B cell (primary cell): ENCODE results near the gene ZNF18. TPM values are rescaled to one million over a fixed set of nuclear protein-coding genes. Genes with fewer than 3 reads are reported as not detected.

Source experiments
- ATAC-seq: fragments of 200-7000 bp; cut with Tn5 transposase; one replicate; pipeline ENCODE4 v1.10.0; 2021; ENCODE audit warnings: low read depth, mild to moderate bottlenecking, moderate number of reproducible peaks, moderate library complexity
- CTCF ChIA-PET: fragments of 350-600 bp; sonication (Branson Sonifier 250); formaldehyde crosslinking; loops from one replicate; lab custom pipeline; 2021; ENCODE audit warnings: antibody characterized with exemption, inconsistent platforms; lab: Charles Lee
- POLR2A ChIA-PET: fragments of 350-600 bp; sonication (Branson Sonifier 250); formaldehyde crosslinking; loops from one replicate; lab custom pipeline; 2021; ENCODE audit warnings: antibody characterized with exemption; lab: Charles Lee
- DNase-seq: peaks from one replicate; pipeline ENCODE4 v3.0.0; 2013
- H2AFZ ChIP-seq: 2 replicates; pipeline ENCODE4 v1.6.1; 2012; ENCODE audit warnings: mild to moderate bottlenecking, low read depth, low read length; ENCODE audit not compliant: insufficient read depth, poor library complexity, severe bottlenecking
- H3K27ac ChIP-seq, 2 donors: 1 replicate in 1 of 2; 2 replicates in 1 of 2; pipeline ENCODE4 v1.5.1; 2012 to 2013; ENCODE audit warnings: low read length in 2 of 2, mild to moderate bottlenecking in 2 of 2, moderate library complexity in 1 of 2
- H3K27me3 ChIP-seq, 4 experiments: fragments of 200-600 bp in 1 of 4; sonication (generic) in 1 of 4; replicated peaks in 1 of 4; 1 replicate in 2 of 4; 2 replicates in 2 of 4; pipeline versions ENCODE4 v1.6.1 to v1.7.0; 2013 to 2016; ENCODE audit warnings: low read length in 3 of 4, mild to moderate bottlenecking in 2 of 4, mixed read lengths in 1 of 4, moderate library complexity in 1 of 4; ENCODE audit not compliant: insufficient read depth in 4 of 4, control insufficient read depth in 3 of 4; ENCODE audit errors: control extremely low read depth in 1 of 4
- H3K36me3 ChIP-seq, 2 experiments: replicated peaks in 1 of 2; 1 replicate in 1 of 2; 2 replicates in 1 of 2; pipeline versions ENCODE4 v1.6.1 to v1.7.1; 2013; ENCODE audit warnings: low read length in 1 of 2; ENCODE audit not compliant: insufficient read depth in 2 of 2, control insufficient read depth in 1 of 2; ENCODE audit errors: control extremely low read depth in 1 of 2, extremely low read depth in 1 of 2
- H3K4me1 ChIP-seq, 2 donors: fragments of 200-600 bp in 1 of 2; sonication (generic) in 1 of 2; 1 replicate in 1 of 2; 2 replicates in 1 of 2; pipeline versions ENCODE4 v1.5.1 to v1.6.1; 2013 to 2017; ENCODE audit warnings: low read length in 2 of 2; ENCODE audit not compliant: control insufficient read depth in 2 of 2, insufficient read depth in 2 of 2
- H3K4me2 ChIP-seq: replicated peaks from 2 replicates; pipeline ENCODE3; 2012; ENCODE audit warnings: mild to moderate bottlenecking, low read depth, low read length; ENCODE audit not compliant: poor library complexity, severe bottlenecking
- H3K4me3 ChIP-seq, 5 experiments: fragments of 200-600 bp in 1 of 5; sonication (generic) in 1 of 5; 1 replicate in 3 of 5; 2 replicates in 2 of 5; pipeline versions ENCODE4 v1.5.1 to v1.7.0; 2011 to 2016; ENCODE audit warnings: low read length in 4 of 5, mild to moderate bottlenecking in 4 of 5, low read depth in 2 of 5, control low read depth in 1 of 5, moderate library complexity in 1 of 5; ENCODE audit not compliant: insufficient read depth in 1 of 5; ENCODE audit errors: control extremely low read depth in 1 of 5, extremely low read depth in 1 of 5
- H3K79me2 ChIP-seq: fragments of 200-600 bp; sonication (generic); one replicate; pipeline ENCODE4 v1.6.0; 2016; ENCODE audit warnings: low read length; ENCODE audit not compliant: control insufficient read depth, insufficient read depth
- H3K9ac ChIP-seq: fragments of 200-600 bp; sonication (generic); 2 replicates; pipeline ENCODE4 v1.6.1; 2017; ENCODE audit warnings: mild to moderate bottlenecking, low read length, moderate library complexity
- H3K9me3 ChIP-seq, 3 donors: one replicate each; pipeline versions ENCODE4 v1.6.1 to v1.7.1; 2013; ENCODE audit warnings: low read length in 2 of 3; ENCODE audit not compliant: control insufficient read depth in 2 of 3, insufficient read depth in 1 of 3; ENCODE audit errors: control extremely low read depth in 1 of 3
- H4K20me1 ChIP-seq: 2 replicates; pipeline ENCODE4 v1.6.0; 2012; ENCODE audit warnings: mild to moderate bottlenecking, low read length; ENCODE audit not compliant: insufficient read depth, control insufficient read depth, poor library complexity, severe bottlenecking
- H3K27ac Mint-ChIP-seq: one replicate; pipeline ENCODE4 v1.8.0; 2021; ENCODE audit warnings: mixed read lengths
- H3K27me3 Mint-ChIP-seq: one replicate; pipeline ENCODE4 v1.8.0; 2021; ENCODE audit warnings: mixed read lengths
- H3K4me1 Mint-ChIP-seq: one replicate; pipeline ENCODE4 v1.8.0; 2021; ENCODE audit warnings: mixed read lengths
- H3K4me3 Mint-ChIP-seq: one replicate; pipeline ENCODE4 v1.8.0; 2021; ENCODE audit warnings: mixed read lengths
- H3K9me3 Mint-ChIP-seq: one replicate; pipeline ENCODE4 v1.8.0; 2022; ENCODE audit warnings: mixed read lengths; ENCODE audit not compliant: insufficient read depth
- EZH2 ChIP-seq: IDR thresholded peaks from 2 replicates; pipeline ENCODE4 v1.6.1; 2012; ENCODE audit warnings: borderline replicate concordance, low read depth, mild to moderate bottlenecking, moderate library complexity, low read length; ENCODE audit not compliant: insufficient read depth, poor library complexity, severe bottlenecking
- WGBS: methylation state at CpG from one replicate; pipeline ENCODE4 v1.1.5; 2013; ENCODE audit warnings: missing lambda C conversion rate; ENCODE audit not compliant: insufficient coverage; 5-methylcytosine and 5-hydroxymethylcytosine counted together
- intact Hi-C: fragments of 100-400 bp; cut with micrococcal nuclease; formaldehyde crosslinking; loops from one replicate; pipeline ENCODE4 v1.10.0; 2022
- polyA plus RNA-seq: library from polyadenylated mRNA; depleted of rRNA; stranded (reverse); fragments of >200 nt; gene quantifications from 2 replicates; pipeline ENCODE4 v1.2.3, GENCODE V29; 2012
- total RNA-seq, 2 donors: library from RNA; stranded (reverse); fragments of 120-200 nt in 1 of 2; gene quantifications; 1 replicate in 1 of 2; 2 replicates in 1 of 2; pipeline versions ENCODE4 v1.2.3 to v1.2.4, GENCODE V29; 2013 to 2022
- TF ChIP-seq, protein P1 (sequence below): fragments of 200-600 bp; IDR thresholded peaks from one replicate; pipeline ENCODE4 v1.8.0; 2022; ENCODE audit warnings: antibody characterized with exemption, mild to moderate bottlenecking

The ZNF18 gene
- total and polyA plus RNA-seq, 2 donors (not counting 1 experiment from before 2014, with no cell fraction given): 8.9 to 10.5 TPM

GRCh38 chr17:11969565-11969964, 27.7 kb downstream of the ZNF18 start:
- TF ChIP-seq EZH2: no peak
- TF ChIP-seq, protein P1, sequence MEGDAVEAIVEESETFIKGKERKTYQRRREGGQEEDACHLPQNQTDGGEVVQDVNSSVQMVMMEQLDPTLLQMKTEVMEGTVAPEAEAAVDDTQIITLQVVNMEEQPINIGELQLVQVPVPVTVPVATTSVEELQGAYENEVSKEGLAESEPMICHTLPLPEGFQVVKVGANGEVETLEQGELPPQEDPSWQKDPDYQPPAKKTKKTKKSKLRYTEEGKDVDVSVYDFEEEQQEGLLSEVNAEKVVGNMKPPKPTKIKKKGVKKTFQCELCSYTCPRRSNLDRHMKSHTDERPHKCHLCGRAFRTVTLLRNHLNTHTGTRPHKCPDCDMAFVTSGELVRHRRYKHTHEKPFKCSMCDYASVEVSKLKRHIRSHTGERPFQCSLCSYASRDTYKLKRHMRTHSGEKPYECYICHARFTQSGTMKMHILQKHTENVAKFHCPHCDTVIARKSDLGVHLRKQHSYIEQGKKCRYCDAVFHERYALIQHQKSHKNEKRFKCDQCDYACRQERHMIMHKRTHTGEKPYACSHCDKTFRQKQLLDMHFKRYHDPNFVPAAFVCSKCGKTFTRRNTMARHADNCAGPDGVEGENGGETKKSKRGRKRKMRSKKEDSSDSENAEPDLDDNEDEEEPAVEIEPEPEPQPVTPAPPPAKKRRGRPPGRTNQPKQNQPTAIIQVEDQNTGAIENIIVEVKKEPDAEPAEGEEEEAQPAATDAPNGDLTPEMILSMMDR: no peak
- intact Hi-C loops: no loop called here
- no peak overlapping the region for H3K27ac Mint-ChIP-seq
- no peak overlapping the region for H3K27ac ChIP-seq
- no peak overlapping the region for H3K4me3 ChIP-seq
- peaks cover 0 to 20% (median 19%) of the 10 kb centered on the region in 3 donors for H3K9me3 ChIP-seq
- H3K27me3 ChIP-seq: no peaks in the 10 kb centered on the region
- no peaks in the 10 kb centered on the region for H3K36me3 ChIP-seq
- H3K4me1 ChIP-seq: no peaks in the 10 kb centered on the region
- H3K27me3 Mint-ChIP-seq: no peaks in the 10 kb centered on the region
- no peak overlapping the region for H3K4me2 ChIP-seq
- no CpG with 5 or more reads among the region's 2 CpGs for WGBS
- no peaks in the 10 kb centered on the region for H4K20me1 ChIP-seq
- no peak for DNase-seq
- H3K9ac ChIP-seq: no peak overlapping the region
- ChIA-PET CTCF (no interaction called here), POLR2A (no interaction called here)
- no peak for ATAC-seq
- H2AFZ ChIP-seq: no peak overlapping the region
- H3K79me2 ChIP-seq: no peaks in the 10 kb centered on the region
- H3K4me3 Mint-ChIP-seq: no peak overlapping the region
- H3K9me3 Mint-ChIP-seq: peaks cover 19% of the 10 kb centered on the region
- H3K4me1 Mint-ChIP-seq: no peaks in the 10 kb centered on the region

GRCh38 chr17:11954936-11955335, 42.3 kb downstream of the ZNF18 start:
- ATAC-seq: no peak
- Histone ChIP-seq H3K27me3 (no peaks in the 10 kb centered on the region), H3K36me3 (peaks cover 0 to 4% of the 10 kb centered on the region in 2 experiments), H3K79me2 (no peaks in the 10 kb centered on the region), H3K4me1 (no peaks in the 10 kb centered on the region), H3K4me2 (no peak overlapping the region), H3K9ac (no peak overlapping the region), H3K4me3 (no peak overlapping the region), H3K27ac (no peak overlapping the region), H3K9me3 (peaks cover 0 to 15% (median 10%) of the 10 kb centered on the region in 3 donors), H4K20me1 (no peaks in the 10 kb centered on the region), H2AFZ (no peak overlapping the region)
- no peaks in the 10 kb centered on the region for H3K4me1 Mint-ChIP-seq
- CTCF ChIA-PET: no interaction called here
- no peak for TF ChIP-seq EZH2
- TF ChIP-seq, protein P1: no peak
- H3K27me3 Mint-ChIP-seq: no peaks in the 10 kb centered on the region
- no peak overlapping the region for H3K4me3 Mint-ChIP-seq
- H3K27ac Mint-ChIP-seq: no peak overlapping the region
- no peak for DNase-seq
- peaks cover 6% of the 10 kb centered on the region for H3K9me3 Mint-ChIP-seq
- POLR2A ChIA-PET: no interaction called here
- intact Hi-C loops: no loop called here
